Superior temporal gyrus (tissue), 1 donor: ENCODE data around the gene PSMB10.

Experiments used
- DNase-seq: peaks from one replicate; pipeline ENCODE4 v3.0.0-alpha.2; 2016; ENCODE audit errors: extremely low spot score

PSMB10 gene

DNA sequence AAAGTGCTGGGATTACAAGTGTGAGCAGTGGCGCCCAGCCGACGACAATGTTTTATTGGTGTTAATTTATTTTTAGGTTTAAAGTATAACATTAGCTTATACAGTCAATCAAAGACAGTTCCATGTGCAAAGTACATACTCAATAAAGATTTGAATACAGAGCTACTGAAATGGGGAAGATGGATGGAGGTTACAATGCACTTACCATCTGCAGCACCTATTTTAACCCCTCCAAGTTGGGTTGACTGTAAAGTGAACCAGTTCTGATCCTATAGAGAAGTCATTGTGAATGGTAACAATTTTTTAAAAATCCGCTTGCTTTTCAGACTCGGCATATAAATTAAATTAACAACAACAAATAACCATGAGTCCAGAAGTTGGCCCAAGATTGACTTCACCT, 44.3 kb downstream of the PSMB10 start:
- DNase-seq: no peak

DNA sequence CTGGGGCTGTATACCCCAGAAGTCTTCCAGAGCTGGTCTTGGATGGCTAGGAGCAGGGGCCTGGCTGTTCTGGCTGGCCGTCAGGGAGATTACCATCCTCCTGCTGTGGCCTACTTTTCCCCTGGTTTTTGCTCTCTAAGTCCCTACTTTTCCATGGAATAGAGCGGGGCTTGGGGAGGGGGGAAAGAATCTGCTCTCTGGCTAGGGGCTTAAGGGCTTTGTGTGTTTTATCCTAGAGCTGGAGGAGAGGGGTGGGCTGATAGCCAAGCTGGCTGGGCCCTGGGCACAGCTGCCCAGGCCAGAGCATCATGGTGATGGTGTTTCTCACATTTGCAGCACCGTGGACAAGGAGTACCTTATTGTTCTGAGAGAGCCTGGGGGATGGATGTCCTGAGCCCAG, 48.3 kb downstream of the PSMB10 start:
- DNase-seq: no peak

DNA sequence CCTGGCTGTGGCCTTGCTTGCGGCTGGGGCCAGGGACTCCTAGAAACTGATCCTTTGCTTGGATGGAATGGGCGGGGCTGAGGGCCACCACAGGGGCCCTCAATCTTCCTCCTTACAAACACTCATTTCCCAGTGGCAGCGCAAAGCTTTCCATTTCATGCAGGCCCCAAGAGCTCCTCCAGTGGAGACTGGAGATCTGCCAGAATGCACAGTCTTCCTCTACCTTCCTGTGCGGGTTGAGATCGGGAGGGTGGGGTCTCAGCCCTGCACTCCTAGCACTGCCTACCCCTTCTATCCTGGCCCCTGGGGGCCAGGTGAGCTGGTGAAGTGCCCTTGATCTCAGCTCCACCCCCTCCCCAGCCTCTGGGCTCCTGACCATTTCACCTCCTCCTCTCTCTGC, 50.3 kb downstream of the PSMB10 start:
- DNase-seq: no peak

DNA sequence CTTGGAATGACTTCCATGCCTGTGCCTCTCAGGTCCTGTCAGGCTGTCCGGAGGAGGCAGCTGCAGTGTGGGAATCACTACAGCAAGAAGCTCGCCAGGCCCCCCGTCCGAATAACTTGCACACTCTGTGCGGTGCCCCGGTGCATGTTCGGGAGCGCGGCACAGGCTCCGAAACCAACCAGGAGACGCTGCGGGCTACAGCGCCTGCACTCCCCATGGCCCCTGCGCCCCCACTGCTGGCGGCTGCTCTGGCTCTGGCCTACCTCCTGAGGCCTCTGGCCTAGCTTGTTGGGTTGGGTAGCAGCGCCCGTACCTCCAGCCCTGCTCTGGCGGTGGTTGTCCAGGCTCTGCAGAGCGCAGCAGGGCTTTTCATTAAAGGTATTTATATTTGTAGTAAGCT, 50.7 kb downstream of the PSMB10 start:
- no peak for DNase-seq

DNA sequence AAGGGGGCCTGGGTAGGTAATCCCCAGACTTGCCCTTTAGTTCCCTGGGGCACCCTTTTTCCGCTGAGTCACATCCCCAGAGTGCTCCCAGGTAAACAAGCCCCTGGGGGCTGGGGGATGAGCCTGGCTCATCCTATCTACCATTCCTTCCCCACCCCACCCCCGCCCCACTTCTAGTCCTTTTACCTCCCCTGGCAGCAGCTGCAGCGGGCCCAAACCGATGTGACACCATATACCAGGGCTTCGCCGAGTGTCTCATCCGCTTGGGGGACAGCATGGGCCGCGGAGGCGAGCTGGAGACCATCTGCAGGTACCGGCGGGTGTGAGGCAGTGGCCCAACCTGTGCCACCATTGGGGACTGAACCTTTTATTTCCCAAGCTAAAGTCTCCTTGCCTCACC, 51.1 kb downstream of the PSMB10 start:
- DNase-seq: no peak

DNA sequence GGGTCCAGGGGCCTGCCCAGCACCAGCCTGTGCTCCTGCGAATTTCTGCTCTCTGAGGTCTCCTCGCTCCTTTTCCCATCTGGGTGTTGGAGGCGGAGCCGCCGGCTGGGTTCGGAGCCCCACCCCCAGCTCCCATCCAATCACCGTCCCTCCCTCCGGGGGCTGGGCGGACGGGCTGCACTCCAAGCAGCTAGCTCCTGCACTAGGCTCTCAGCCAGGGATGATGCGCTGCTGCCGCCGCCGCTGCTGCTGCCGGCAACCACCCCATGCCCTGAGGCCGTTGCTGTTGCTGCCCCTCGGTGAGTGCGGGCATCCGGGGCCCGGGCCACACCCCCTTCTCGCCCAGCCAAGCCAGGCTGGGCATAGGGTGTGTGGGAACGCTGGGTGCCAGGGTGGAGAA, 52.0 kb downstream of the PSMB10 start, which contains the start of gene NRN1L:
Gene NRN1L, plus strand, starts transcription at position 202 of the 400 bp plus-strand sequence. Its CDS starts 19 bp downstream, at position 221.
- peak; percentile 94 for DNase-seq
